Measurements from ENCODE around the gene KCNQ2. TPM values are rescaled to one million over a fixed set of nuclear protein-coding genes. Genes with fewer than 3 reads are reported as not detected.
A peak's percentile ranks its signal among the peaks of the same experiment; 100 is the strongest.

The KCNQ2 gene
- total RNA-seq, 1 donor from 2014 or later: 1.2 TPM

GRCh38 chr20:63434599-63435378 lies 37.7 kb downstream of the KCNQ2 start:
- peak; percentile 76 for DNase-seq

GRCh38 chr20:63433756-63434531 lies 38.5 kb downstream of the KCNQ2 start:
- DNase-seq: no peak

GRCh38 chr20:63433351-63433750 lies 39.1 kb downstream of the KCNQ2 start:
- DNase-seq: no peak

GRCh38 chr20:63432577-63433325 lies 39.7 kb downstream of the KCNQ2 start:
- DNase-seq: no peak

- no peak for DNase-seq
Observed at GRCh38 chr20:63431944-63432343, 40.5 kb downstream of the KCNQ2 start.

- DNase-seq: no peak
Observed at GRCh38 chr20:63430891-63431290, 41.6 kb downstream of the KCNQ2 start.

- DNase-seq: no peak
Observed at GRCh38 chr20:63429992-63430391, 42.5 kb downstream of the KCNQ2 start.

GRCh38 chr20:63428906-63429575 lies 43.4 kb downstream of the KCNQ2 start:
- no peak for DNase-seq

- no peak for DNase-seq
Observed at GRCh38 chr20:63427724-63428330, 44.6 kb downstream of the KCNQ2 start.

GRCh38 chr20:63427206-63427605 lies 45.2 kb downstream of the KCNQ2 start:
- DNase-seq: no peak

- DNase-seq: no peak
Observed at GRCh38 chr20:63425846-63426485, 46.5 kb downstream of the KCNQ2 start.

GRCh38 chr20:63424613-63425012 lies 47.8 kb downstream of the KCNQ2 start:
- no peak for DNase-seq

GRCh38 chr20:63423751-63424150 lies 48.7 kb downstream of the KCNQ2 start:
- no peak for DNase-seq

GRCh38 chr20:63422653-63423052 lies 49.8 kb downstream of the KCNQ2 start:
- DNase-seq: no peak

- no peak for DNase-seq
Observed at GRCh38 chr20:63421913-63422312, 50.5 kb downstream of the KCNQ2 start.

- no peak for DNase-seq
Observed at GRCh38 chr20:63421094-63421692, 51.3 kb downstream of the KCNQ2 start.

GRCh38 chr20:63420359-63421093 lies 51.9 kb downstream of the KCNQ2 start:
- no peak for DNase-seq

GRCh38 chr20:63419299-63419698 lies 53.2 kb downstream of the KCNQ2 start:
- DNase-seq: no peak

GRCh38 chr20:63418617-63419016 lies 53.8 kb downstream of the KCNQ2 start:
- DNase-seq: no peak

GRCh38 chr20:63417738-63418120 lies 54.7 kb downstream of the KCNQ2 start:
- DNase-seq: no peak

All from skin of body (tissue), 2 donors.